Caco-2 (cell line): ENCODE results near the gene MARCHF4. TPM values are rescaled to one million over a fixed set of nuclear protein-coding genes. Genes with fewer than 3 reads are reported as not detected.

Experiments used
- Bru-seq: library from RNA; stranded (reverse); fragments of 400-500 nt; gene quantifications from one replicate; lab custom pipeline; 2021; lab: Mats Ljungman, UMichigan
- BruChase-seq, 2 experiments: library from RNA; stranded (reverse); fragments of 400-500 nt; gene quantifications; one replicate each; lab custom pipeline; 2021; lab: Mats Ljungman, UMichigan
- BruUV-seq: library from RNA; stranded (reverse); fragments of 400-500 nt; replicated peaks from 2 replicates; lab custom pipeline; 2021; lab: Mats Ljungman, UMichigan
- CTCF ChIA-PET: fragments of 300-600 bp; sonication (Branson Sonifier 250); formaldehyde crosslinking; loops from one replicate; lab custom pipeline; 2022; ENCODE audit warnings: antibody characterized with exemption; lab: Charles Lee
- POLR2A ChIA-PET: fragments of 300-600 bp; sonication (Branson Sonifier 250); formaldehyde crosslinking; loops from one replicate; lab custom pipeline; 2022; ENCODE audit warnings: antibody characterized with exemption; lab: Charles Lee
- DNase-seq, 2 experiments: peaks; one replicate each; pipeline versions ENCODE4 v3.0.0 to v3.0.0-alpha.2; 2020 to 2022
- H3K27me3 ChIP-seq: replicated peaks from 2 replicates; pipeline ENCODE4 v1.6.0; 2011; ENCODE audit warnings: low read length; ENCODE audit not compliant: control insufficient read depth, insufficient read depth
- H3K36me3 ChIP-seq: 2 replicates; pipeline ENCODE4 v1.5.1; 2011; ENCODE audit warnings: low read length; ENCODE audit not compliant: control insufficient read depth, insufficient read depth
- H3K4me1 ChIP-seq: fragments of 250-450 bp; sonication (Bioruptor Pico); 2 replicates; pipeline ENCODE4 v1.5.1; 2020; ENCODE audit warnings: mild to moderate bottlenecking
- H3K4me3 ChIP-seq: 2 replicates; pipeline ENCODE4 v1.5.1; 2011; ENCODE audit warnings: low read depth, mild to moderate bottlenecking, control low read depth, low read length
- H3K9me3 ChIP-seq: fragments of 250-450 bp; sonication (Bioruptor Pico); 2 replicates; pipeline ENCODE4 v1.5.1; 2020; ENCODE audit warnings: mild to moderate bottlenecking, moderate library complexity
- H3K27ac Mint-ChIP-seq: one replicate; pipeline ENCODE4 v1.8.0; 2022; ENCODE audit warnings: mixed read lengths; ENCODE audit not compliant: unreplicated experiment
- H3K27me3 Mint-ChIP-seq: one replicate; pipeline ENCODE4 v1.8.0; 2022; ENCODE audit warnings: mixed read lengths; ENCODE audit not compliant: insufficient read depth, unreplicated experiment
- H3K36me3 Mint-ChIP-seq: one replicate; pipeline ENCODE4 v1.8.0; 2022; ENCODE audit warnings: mild to moderate bottlenecking, mixed read lengths; ENCODE audit not compliant: insufficient read depth, unreplicated experiment
- H3K4me1 Mint-ChIP-seq: one replicate; pipeline ENCODE4 v1.8.0; 2022; ENCODE audit warnings: low read depth, mixed read lengths; ENCODE audit not compliant: unreplicated experiment
- H3K4me3 Mint-ChIP-seq: one replicate; pipeline ENCODE4 v1.8.0; 2022; ENCODE audit warnings: mild to moderate bottlenecking, moderate library complexity, mixed read lengths; ENCODE audit not compliant: unreplicated experiment
- H3K9me3 Mint-ChIP-seq: one replicate; pipeline ENCODE4 v1.8.0; 2022; ENCODE audit warnings: mixed read lengths; ENCODE audit not compliant: unreplicated experiment
- intact Hi-C: fragments of 100-400 bp; cut with micrococcal nuclease; formaldehyde crosslinking; loops from one replicate; pipeline ENCODE4 v1.10.0; 2022; ENCODE audit not compliant: unreplicated experiment
- long read RNA-seq: library from polyadenylated mRNA; stranded (forward); transcript quantifications from one replicate; pipeline ENCODE4 v2.0.0, GENCODE V29; 2022
- total RNA-seq: library from RNA; stranded (reverse); gene quantifications from 2 replicates; pipeline ENCODE4 v1.2.3, GENCODE V29; 2022
- TF ChIP-seq, protein P1 (sequence below), 2 experiments: fragments of 200-600 bp in 1 of 2; IDR thresholded peaks; 1 replicate in 1 of 2; 2 replicates in 1 of 2; pipeline versions ENCODE4 v1.5.1 to v1.8.0; 2011 to 2022; ENCODE audit warnings: antibody characterized with exemption in 1 of 2, control low read depth in 1 of 2, inconsistent platforms in 1 of 2, low read depth in 1 of 2, low read length in 1 of 2, mild to moderate bottlenecking in 1 of 2, moderate library complexity in 1 of 2; ENCODE audit not compliant: insufficient read depth in 1 of 2, severe bottlenecking in 1 of 2, unreplicated experiment in 1 of 2

MARCHF4 gene, protein sequence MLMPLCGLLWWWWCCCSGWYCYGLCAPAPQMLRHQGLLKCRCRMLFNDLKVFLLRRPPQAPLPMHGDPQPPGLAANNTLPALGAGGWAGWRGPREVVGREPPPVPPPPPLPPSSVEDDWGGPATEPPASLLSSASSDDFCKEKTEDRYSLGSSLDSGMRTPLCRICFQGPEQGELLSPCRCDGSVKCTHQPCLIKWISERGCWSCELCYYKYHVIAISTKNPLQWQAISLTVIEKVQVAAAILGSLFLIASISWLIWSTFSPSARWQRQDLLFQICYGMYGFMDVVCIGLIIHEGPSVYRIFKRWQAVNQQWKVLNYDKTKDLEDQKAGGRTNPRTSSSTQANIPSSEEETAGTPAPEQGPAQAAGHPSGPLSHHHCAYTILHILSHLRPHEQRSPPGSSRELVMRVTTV
- total RNA-seq (not detected in 2 replicates), Bru-seq, nascent RNA (percentile 0 among the genes with signal in this experiment), BruChase-seq, experiment 1, labeled RNA remaining after a 2-hour chase (percentile 5 among the genes with signal in this experiment), BruChase-seq, experiment 2, labeled RNA remaining after a 6-hour chase (not detected)
- long read RNA-seq: 0 reads

DNA sequence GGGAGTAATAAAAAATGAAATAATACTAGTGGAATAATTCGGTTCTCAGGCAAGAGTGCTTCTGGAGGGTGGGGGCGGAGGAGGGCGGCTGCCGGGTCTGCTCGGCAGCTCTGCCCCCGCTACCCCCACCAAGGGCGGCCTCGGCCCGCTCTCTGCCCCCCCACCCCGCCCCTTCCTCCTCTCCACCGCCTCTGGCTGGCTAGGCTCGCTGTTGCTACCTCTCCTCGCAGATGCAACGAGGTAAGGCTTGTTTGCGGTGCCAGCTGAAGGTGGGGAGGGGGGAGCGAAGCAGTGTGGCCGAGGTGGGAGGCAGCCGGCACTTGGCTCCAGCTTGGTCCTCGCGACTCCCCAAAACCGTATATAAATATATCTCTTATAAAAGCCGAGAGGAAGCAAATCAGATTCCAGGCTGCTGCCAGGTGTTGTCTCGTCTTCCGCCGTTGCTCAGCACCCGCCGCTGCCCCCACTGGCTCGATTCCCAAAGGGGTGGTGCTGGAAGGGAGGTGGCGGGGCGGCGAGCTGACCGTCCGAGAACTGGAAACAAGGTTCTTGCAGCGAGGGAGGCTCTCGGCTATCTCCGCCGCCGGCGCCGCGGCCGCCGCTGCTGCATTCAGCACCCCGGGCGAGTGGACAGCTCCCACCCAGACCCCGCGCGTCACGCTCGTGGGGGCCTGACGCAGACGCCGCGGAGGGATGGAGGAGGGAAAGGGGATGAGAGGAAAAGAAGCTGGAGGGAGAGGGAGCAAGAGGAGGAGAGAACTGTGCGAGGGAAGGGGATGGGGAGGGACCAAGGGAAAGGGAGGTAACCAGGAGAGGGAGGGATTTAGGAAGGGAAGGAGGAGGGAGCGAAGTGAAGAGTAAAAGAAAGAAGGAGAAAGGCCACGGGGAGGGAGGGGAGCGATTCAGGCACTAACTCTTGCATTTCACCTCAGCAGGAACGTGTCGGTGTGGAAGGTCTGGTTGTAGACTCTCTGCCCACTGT lies at the start of gene MARCHF4:
TSS of gene MARCHF4 (minus strand) at position 763 of the 982 bp plus-strand sequence. CDS start 2,223 bp downstream, outside the sequence.
- H3K4me3 ChIP-seq: no peak within 1 kb of the TSS
- no peaks in the 10 kb centered on the region for H3K4me1 ChIP-seq

DNA sequence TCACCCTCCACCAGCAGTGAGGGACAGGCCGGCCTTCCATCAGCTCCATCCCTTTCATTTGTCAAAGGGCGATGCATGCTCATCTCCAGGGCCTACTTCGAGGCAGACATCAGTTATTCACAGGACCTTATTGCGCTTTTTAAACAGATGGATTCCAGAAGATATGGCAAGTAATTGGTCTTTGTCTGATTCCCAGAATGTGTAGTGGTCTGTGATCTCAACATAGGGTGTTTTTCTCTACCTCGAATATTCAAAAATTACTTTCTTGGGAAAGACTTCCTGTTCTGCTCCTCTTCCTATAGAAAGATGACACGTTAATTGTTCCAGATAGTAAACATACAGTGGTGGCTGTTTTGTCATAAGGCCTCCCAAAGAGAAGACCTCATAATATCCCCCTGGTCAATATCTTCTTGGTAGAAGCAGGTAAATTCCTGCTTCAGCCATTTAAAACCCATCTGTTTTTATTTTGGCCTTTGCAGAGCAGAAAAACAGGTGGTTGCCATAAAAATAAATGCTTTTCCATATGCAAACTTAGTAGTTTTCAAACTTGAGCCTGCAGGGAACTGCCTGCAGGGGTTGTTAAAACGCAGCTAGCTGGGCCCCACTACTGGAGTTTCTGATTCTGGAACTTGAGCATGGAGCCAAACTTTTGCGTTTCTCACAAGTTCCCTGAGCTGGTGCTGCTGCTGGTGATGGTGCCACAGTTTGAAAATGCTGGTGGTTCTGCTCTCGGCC lies 48.3 kb upstream of the MARCHF4 start:
- H3K36me3 Mint-ChIP-seq: peaks cover 39% of the 10 kb centered on the region

More for the DNA sequence above, at the start of gene MARCHF4:
- H3K27me3 Mint-ChIP-seq: peaks cover 38% of the 10 kb centered on the region
- H3K27ac Mint-ChIP-seq: no peak within 1 kb of the TSS
- ChIA-PET CTCF (interaction anchor here (0.7 kb wide), 1 partner anchor 32 kb away, joined by 5 read pairs; no protein-coding TSS in a partner anchor), POLR2A (interaction anchor here (1.1 kb wide), 1 partner anchor 257 kb away, joined by 4 read pairs; no protein-coding TSS in a partner anchor)
- Histone ChIP-seq H3K36me3 (no peaks in the 10 kb centered on the region), H3K27me3 (0 out of 2 replicates have a peak, but pooled peaks cover 2% of the 10 kb centered on the region), H3K9me3 (no peaks in the 10 kb centered on the region)
- DNase-seq: peak; percentile 58 to 81
- H3K4me3 Mint-ChIP-seq: no peak within 1 kb of the TSS
- TF ChIP-seq, protein P1, sequence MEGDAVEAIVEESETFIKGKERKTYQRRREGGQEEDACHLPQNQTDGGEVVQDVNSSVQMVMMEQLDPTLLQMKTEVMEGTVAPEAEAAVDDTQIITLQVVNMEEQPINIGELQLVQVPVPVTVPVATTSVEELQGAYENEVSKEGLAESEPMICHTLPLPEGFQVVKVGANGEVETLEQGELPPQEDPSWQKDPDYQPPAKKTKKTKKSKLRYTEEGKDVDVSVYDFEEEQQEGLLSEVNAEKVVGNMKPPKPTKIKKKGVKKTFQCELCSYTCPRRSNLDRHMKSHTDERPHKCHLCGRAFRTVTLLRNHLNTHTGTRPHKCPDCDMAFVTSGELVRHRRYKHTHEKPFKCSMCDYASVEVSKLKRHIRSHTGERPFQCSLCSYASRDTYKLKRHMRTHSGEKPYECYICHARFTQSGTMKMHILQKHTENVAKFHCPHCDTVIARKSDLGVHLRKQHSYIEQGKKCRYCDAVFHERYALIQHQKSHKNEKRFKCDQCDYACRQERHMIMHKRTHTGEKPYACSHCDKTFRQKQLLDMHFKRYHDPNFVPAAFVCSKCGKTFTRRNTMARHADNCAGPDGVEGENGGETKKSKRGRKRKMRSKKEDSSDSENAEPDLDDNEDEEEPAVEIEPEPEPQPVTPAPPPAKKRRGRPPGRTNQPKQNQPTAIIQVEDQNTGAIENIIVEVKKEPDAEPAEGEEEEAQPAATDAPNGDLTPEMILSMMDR (IDR thresholded peaks at IDR 0.05; ENCODE audit: insufficient read depth in 1 of 2, low read depth in 1 of 2, low read length in 1 of 2, severe bottlenecking in 1 of 2, unreplicated experiment in 1 of 2): no peak
- BruUV-seq: no TSS peak
- no peaks in the 10 kb centered on the region for H3K36me3 Mint-ChIP-seq
- no peaks in the 10 kb centered on the region for H3K4me1 Mint-ChIP-seq
- no peaks in the 10 kb centered on the region for H3K9me3 Mint-ChIP-seq
- intact Hi-C loops: no loop called here

More for the DNA sequence above, 48.3 kb upstream of the MARCHF4 start:
- intact Hi-C loops: no loop called here
- POLR2A ChIA-PET: no interaction called here
- TF ChIP-seq, protein P1 (IDR thresholded peaks at IDR 0.05; ENCODE audit: insufficient read depth in 1 of 2, low read depth in 1 of 2, low read length in 1 of 2, severe bottlenecking in 1 of 2, unreplicated experiment in 1 of 2): no peak
- BruUV-seq: no TSS peak
- Histone ChIP-seq H3K4me1 (no peaks in the 10 kb centered on the region), H3K27me3 (no peaks in the 10 kb centered on the region), H3K4me3 (no peak overlapping the region), H3K36me3 (peaks cover 3% of the 10 kb centered on the region), H3K9me3 (peaks cover 8% of the 10 kb centered on the region; the same call in 1 of the 2 replicates)
- DNase-seq: no peak
- Mint-ChIP-seq H3K4me3 (no peak overlapping the region), H3K9me3 (no peaks in the 10 kb centered on the region), H3K27ac (no peak overlapping the region), H3K4me1 (no peaks in the 10 kb centered on the region), H3K27me3 (no peaks in the 10 kb centered on the region)
- CTCF ChIA-PET: no interaction called here
